ENCODE data around the gene PAX8. TPM values are rescaled to one million over a fixed set of nuclear protein-coding genes. Genes with fewer than 3 reads are reported as not detected.

The PAX8 gene
- total RNA-seq, 1 experiment from 2014 or later: 1.5 TPM

DNA sequence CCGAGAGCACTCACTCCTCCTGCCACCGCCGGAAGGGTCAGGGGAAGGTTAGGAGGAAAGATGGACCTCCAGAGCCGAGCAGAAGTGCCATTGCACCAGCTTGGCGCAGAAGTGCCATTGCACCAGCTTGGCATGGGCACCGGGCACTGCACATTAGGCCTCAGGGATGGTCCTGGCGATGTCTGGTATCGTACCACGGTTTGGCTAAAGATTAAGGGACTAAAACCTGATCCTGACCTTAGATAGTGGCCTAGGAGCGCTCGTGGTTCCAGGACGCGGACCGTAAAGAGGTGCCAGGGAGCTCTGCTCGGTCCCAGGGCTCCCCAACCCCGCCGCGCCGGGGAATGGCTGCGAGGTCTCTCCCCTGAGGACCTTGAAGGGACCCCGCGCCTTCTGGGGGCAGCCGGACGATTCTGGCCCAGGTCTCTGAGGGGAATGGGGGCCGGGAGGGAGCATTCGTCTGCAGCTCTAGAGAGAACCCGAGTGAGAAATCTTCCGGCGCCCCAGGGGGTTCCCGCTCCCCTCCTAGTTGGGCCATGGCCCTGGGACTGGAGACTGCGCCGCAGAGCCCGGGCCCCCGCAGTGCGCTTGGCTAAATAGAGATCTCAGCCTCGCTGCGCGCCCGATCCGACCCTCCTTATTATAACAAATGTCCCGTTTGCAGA lies 1.8 kb downstream of the PAX8 start:
- no peaks in the 10 kb centered on the region for H3K79me2 ChIP-seq (ENCODE audit: low read length)
- H3K4me1 ChIP-seq (ENCODE audit: low read length): no peaks in the 10 kb centered on the region
- H3K27ac ChIP-seq (ENCODE audit: low read length): no peak overlapping the region
- H3K4me2 ChIP-seq (ENCODE audit: low read depth, low read length, poor library complexity, severe bottlenecking): no peak overlapping the region
- H3K9ac ChIP-seq (ENCODE audit: low read length): no peak overlapping the region
- H3K9me3 ChIP-seq (ENCODE audit: low read length): no peaks in the 10 kb centered on the region
- no peak overlapping the region for H3K4me3 ChIP-seq (ENCODE audit: low read length)
- H4K20me1 ChIP-seq (ENCODE audit: insufficient read depth, low read depth, low read length): no peaks in the 10 kb centered on the region
- no peak for DNase-seq
- no peak overlapping the region for H2AFZ ChIP-seq (ENCODE audit: low read length)
- no peaks in the 10 kb centered on the region for H3K9me2 ChIP-seq (replicated peaks; ENCODE audit: insufficient read depth, low read length)
- H3K27me3 ChIP-seq (ENCODE audit: low read length): no peaks in the 10 kb centered on the region
- H3K36me3 ChIP-seq (ENCODE audit: insufficient read depth, low read length): no peaks in the 10 kb centered on the region

DNA sequence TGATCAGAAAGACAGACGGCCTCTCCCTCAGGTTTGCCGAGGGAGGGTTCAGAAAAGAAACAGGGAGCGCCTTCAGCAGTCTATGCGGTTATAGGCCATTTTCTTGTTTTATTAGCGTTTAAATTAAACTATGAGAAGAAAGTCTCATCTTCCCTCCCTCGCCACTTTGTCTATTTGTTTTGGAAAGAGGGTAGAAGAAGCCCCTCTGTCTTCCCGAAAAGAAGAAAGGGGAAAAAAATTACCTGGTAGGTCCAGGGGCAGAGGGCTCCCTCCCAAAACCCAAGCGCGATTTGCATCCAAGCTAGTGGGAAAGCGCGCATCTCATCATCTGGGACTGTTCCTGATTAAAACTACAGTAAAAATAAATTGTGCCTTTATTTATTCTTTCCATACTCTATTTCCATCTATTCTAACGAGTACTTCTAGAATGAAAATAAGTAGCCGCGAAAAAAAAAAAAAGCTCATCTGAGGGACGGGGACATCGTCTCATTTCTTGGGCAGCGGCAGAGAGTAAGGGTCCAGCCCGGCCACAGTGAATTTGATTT lies 2.4 kb downstream of the PAX8 start:
- H2AFZ ChIP-seq (ENCODE audit: low read length): no peak overlapping the region
- H3K4me1 ChIP-seq (ENCODE audit: low read length): no peaks in the 10 kb centered on the region
- no peaks in the 10 kb centered on the region for H3K9me3 ChIP-seq (ENCODE audit: low read length)
- H3K36me3 ChIP-seq (ENCODE audit: insufficient read depth, low read length): no peaks in the 10 kb centered on the region
- no peaks in the 10 kb centered on the region for H4K20me1 ChIP-seq (ENCODE audit: insufficient read depth, low read depth, low read length)
- no peak overlapping the region for H3K4me2 ChIP-seq (ENCODE audit: low read depth, low read length, poor library complexity, severe bottlenecking)
- no peak overlapping the region for H3K4me3 ChIP-seq (ENCODE audit: low read length)
- no peak overlapping the region for H3K9ac ChIP-seq (ENCODE audit: low read length)
- no peak for DNase-seq
- no peaks in the 10 kb centered on the region for H3K79me2 ChIP-seq (ENCODE audit: low read length)
- no peaks in the 10 kb centered on the region for H3K9me2 ChIP-seq (replicated peaks; ENCODE audit: insufficient read depth, low read length)
- H3K27me3 ChIP-seq (ENCODE audit: low read length): no peaks in the 10 kb centered on the region
- no peak overlapping the region for H3K27ac ChIP-seq (ENCODE audit: low read length)

GRCh38 chr2:113275556-113276215 lies 3.0 kb downstream of the PAX8 start:
- Histone ChIP-seq H3K27ac (ENCODE audit: low read length) (no peak overlapping the region), H4K20me1 (ENCODE audit: insufficient read depth, low read depth, low read length) (no peaks in the 10 kb centered on the region), H3K9ac (ENCODE audit: low read length) (no peak overlapping the region), H2AFZ (ENCODE audit: low read length) (no peak overlapping the region), H3K4me3 (ENCODE audit: low read length) (no peak overlapping the region), H3K9me3 (ENCODE audit: low read length) (no peaks in the 10 kb centered on the region), H3K4me2 (ENCODE audit: low read depth, low read length, poor library complexity, severe bottlenecking) (no peak overlapping the region), H3K79me2 (ENCODE audit: low read length) (no peaks in the 10 kb centered on the region), H3K36me3 (ENCODE audit: insufficient read depth, low read length) (no peaks in the 10 kb centered on the region), H3K4me1 (ENCODE audit: low read length) (no peaks in the 10 kb centered on the region), H3K27me3 (ENCODE audit: low read length) (no peaks in the 10 kb centered on the region), H3K9me2 (replicated peaks; ENCODE audit: insufficient read depth, low read length) (no peaks in the 10 kb centered on the region)
- DNase-seq: no peak

DNA sequence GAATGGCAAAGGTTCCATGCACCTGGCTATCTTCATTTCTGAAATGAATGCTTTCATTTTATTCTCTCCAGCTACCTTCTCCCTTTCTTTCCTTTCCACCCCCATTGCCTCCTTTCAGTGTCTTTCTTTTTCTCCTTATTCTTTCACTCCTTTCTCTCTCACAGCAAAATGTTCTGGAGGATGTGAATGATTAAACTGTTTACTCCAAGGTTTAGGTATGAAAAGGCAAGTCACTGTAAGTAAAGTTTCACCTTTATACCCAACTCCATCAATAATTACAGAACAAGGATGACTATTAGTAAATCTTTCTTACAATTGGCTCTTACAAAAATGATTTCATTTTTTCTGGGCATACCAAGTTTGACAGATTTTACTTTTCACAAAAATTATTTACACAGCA lies 4.3 kb downstream of the PAX8 start:
- no peaks in the 10 kb centered on the region for H3K9me3 ChIP-seq (ENCODE audit: low read length)
- H3K4me3 ChIP-seq (ENCODE audit: low read length): no peak overlapping the region
- H3K9ac ChIP-seq (ENCODE audit: low read length): no peak overlapping the region
- no peaks in the 10 kb centered on the region for H3K9me2 ChIP-seq (replicated peaks; ENCODE audit: insufficient read depth, low read length)
- DNase-seq: no peak
- no peaks in the 10 kb centered on the region for H3K4me1 ChIP-seq (ENCODE audit: low read length)
- no peaks in the 10 kb centered on the region for H3K79me2 ChIP-seq (ENCODE audit: low read length)
- no peak overlapping the region for H3K27ac ChIP-seq (ENCODE audit: low read length)
- no peaks in the 10 kb centered on the region for H3K36me3 ChIP-seq (ENCODE audit: insufficient read depth, low read length)
- H3K27me3 ChIP-seq (ENCODE audit: low read length): no peaks in the 10 kb centered on the region
- no peak overlapping the region for H3K4me2 ChIP-seq (ENCODE audit: low read depth, low read length, poor library complexity, severe bottlenecking)
- H2AFZ ChIP-seq (ENCODE audit: low read length): no peak overlapping the region
- no peaks in the 10 kb centered on the region for H4K20me1 ChIP-seq (ENCODE audit: insufficient read depth, low read depth, low read length)

DNA sequence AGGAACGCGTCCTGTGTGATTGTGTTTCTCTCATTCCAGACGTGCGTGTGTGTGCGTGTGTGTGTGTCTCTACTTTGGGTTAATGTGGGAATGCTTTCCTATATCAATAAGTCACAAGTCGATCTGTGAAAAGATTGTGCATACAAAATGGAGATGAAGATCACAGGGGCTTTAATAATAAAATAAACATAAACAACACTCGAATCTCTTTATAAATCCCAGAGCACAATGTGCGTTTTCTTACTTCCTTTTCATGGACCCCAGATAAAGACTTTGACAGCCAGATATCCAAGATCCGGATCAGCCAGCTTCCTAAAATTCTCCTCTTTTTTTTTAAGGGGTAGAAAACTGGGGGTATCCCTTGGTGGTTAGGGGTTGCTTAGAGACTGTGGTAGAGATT lies 4.7 kb downstream of the PAX8 start:
- no peaks in the 10 kb centered on the region for H3K79me2 ChIP-seq (ENCODE audit: low read length)
- H3K9me3 ChIP-seq (ENCODE audit: low read length): no peaks in the 10 kb centered on the region
- H3K36me3 ChIP-seq (ENCODE audit: insufficient read depth, low read length): no peaks in the 10 kb centered on the region
- no peaks in the 10 kb centered on the region for H3K9me2 ChIP-seq (replicated peaks; ENCODE audit: insufficient read depth, low read length)
- no peaks in the 10 kb centered on the region for H3K4me1 ChIP-seq (ENCODE audit: low read length)
- no peaks in the 10 kb centered on the region for H4K20me1 ChIP-seq (ENCODE audit: insufficient read depth, low read depth, low read length)
- H3K27ac ChIP-seq (ENCODE audit: low read length): no peak overlapping the region
- H3K9ac ChIP-seq (ENCODE audit: low read length): no peak overlapping the region
- H3K4me3 ChIP-seq (ENCODE audit: low read length): no peak overlapping the region
- no peak overlapping the region for H2AFZ ChIP-seq (ENCODE audit: low read length)
- H3K27me3 ChIP-seq (ENCODE audit: low read length): no peaks in the 10 kb centered on the region
- no peak for DNase-seq
- H3K4me2 ChIP-seq (ENCODE audit: low read depth, low read length, poor library complexity, severe bottlenecking): no peak overlapping the region

- H3K36me3 ChIP-seq (ENCODE audit: insufficient read depth, low read length): no peaks in the 10 kb centered on the region
- no peak overlapping the region for H3K27ac ChIP-seq (ENCODE audit: low read length)
- H3K9ac ChIP-seq (ENCODE audit: low read length): no peak overlapping the region
- no peak overlapping the region for H3K4me2 ChIP-seq (ENCODE audit: low read depth, low read length, poor library complexity, severe bottlenecking)
- H3K27me3 ChIP-seq (ENCODE audit: low read length): no peaks in the 10 kb centered on the region
- H3K79me2 ChIP-seq (ENCODE audit: low read length): no peaks in the 10 kb centered on the region
- no peaks in the 10 kb centered on the region for H3K9me2 ChIP-seq (replicated peaks; ENCODE audit: insufficient read depth, low read length)
- H4K20me1 ChIP-seq (ENCODE audit: insufficient read depth, low read depth, low read length): no peaks in the 10 kb centered on the region
- peak; percentile 52 for DNase-seq
- H2AFZ ChIP-seq (ENCODE audit: low read length): no peak overlapping the region
- no peak overlapping the region for H3K4me3 ChIP-seq (ENCODE audit: low read length)
- no peaks in the 10 kb centered on the region for H3K9me3 ChIP-seq (ENCODE audit: low read length)
- no peaks in the 10 kb centered on the region for H3K4me1 ChIP-seq (ENCODE audit: low read length)
These were observed 5.6 kb downstream of the PAX8 start for GRCh38 chr2:113273027-113273551.

GRCh38 chr2:113272477-113272876 lies 6.2 kb downstream of the PAX8 start:
- Histone ChIP-seq H3K9me3 (ENCODE audit: low read length) (no peaks in the 10 kb centered on the region), H2AFZ (ENCODE audit: low read length) (no peak overlapping the region), H4K20me1 (ENCODE audit: insufficient read depth, low read depth, low read length) (no peaks in the 10 kb centered on the region), H3K9ac (ENCODE audit: low read length) (no peak overlapping the region), H3K27me3 (ENCODE audit: low read length) (no peaks in the 10 kb centered on the region), H3K36me3 (ENCODE audit: insufficient read depth, low read length) (no peaks in the 10 kb centered on the region), H3K4me3 (ENCODE audit: low read length) (no peak overlapping the region), H3K79me2 (ENCODE audit: low read length) (no peaks in the 10 kb centered on the region), H3K27ac (ENCODE audit: low read length) (no peak overlapping the region), H3K4me2 (ENCODE audit: low read depth, low read length, poor library complexity, severe bottlenecking) (no peak overlapping the region), H3K9me2 (replicated peaks; ENCODE audit: insufficient read depth, low read length) (no peaks in the 10 kb centered on the region), H3K4me1 (ENCODE audit: low read length) (no peaks in the 10 kb centered on the region)
- DNase-seq: no peak

- no peak for DNase-seq
- no peak overlapping the region for H2AFZ ChIP-seq (ENCODE audit: low read length)
- no peak overlapping the region for H3K9ac ChIP-seq (ENCODE audit: low read length)
- H3K9me2 ChIP-seq (replicated peaks; ENCODE audit: insufficient read depth, low read length): no peaks in the 10 kb centered on the region
- no peak overlapping the region for H3K27ac ChIP-seq (ENCODE audit: low read length)
- H3K36me3 ChIP-seq (ENCODE audit: insufficient read depth, low read length): no peaks in the 10 kb centered on the region
- no peaks in the 10 kb centered on the region for H4K20me1 ChIP-seq (ENCODE audit: insufficient read depth, low read depth, low read length)
- no peaks in the 10 kb centered on the region for H3K4me1 ChIP-seq (ENCODE audit: low read length)
- H3K27me3 ChIP-seq (ENCODE audit: low read length): no peaks in the 10 kb centered on the region
- no peaks in the 10 kb centered on the region for H3K79me2 ChIP-seq (ENCODE audit: low read length)
- H3K9me3 ChIP-seq (ENCODE audit: low read length): no peaks in the 10 kb centered on the region
- H3K4me2 ChIP-seq (ENCODE audit: low read depth, low read length, poor library complexity, severe bottlenecking): no peak overlapping the region
- H3K4me3 ChIP-seq (ENCODE audit: low read length): no peak overlapping the region
These were observed 9.9 kb downstream of the PAX8 start for GRCh38 chr2:113268621-113269360.
